ENCODE measurements around the gene MBOAT2.

GRCh38 chr2:8833853-8834252 lies 169.6 kb downstream of the MBOAT2 start:
- TF ChIP-seq CTCF (IDR thresholded peaks at IDR 0.05; ENCODE audit: low read depth, low read length, poor library complexity, severe bottlenecking) (no peak), EZH2phosphoT487 (IDR thresholded peaks at IDR 0.05; ENCODE audit: borderline replicate concordance, low read length) (no peak)
